Stimulated activated CD8-positive, alpha-beta memory T cell treated with anti-CD3 and anti-CD28 coated beads, Interleukin-12 subunit alpha, Interleukin-12 subunit beta, amount 100 ng/mL, for 1 hour (primary cell): ENCODE results near the gene ODF2.
"Not testable (repeated sequence)": the region's sequence is repeated elsewhere in the genome, so short reads cannot be mapped to it uniquely, and the experiment has no call there.

Source experiments
- DNase-seq: peaks from one replicate; pipeline ENCODE4 v3.0.0-alpha.2; 2020; ENCODE audit warnings: low read depth

ODF2 gene

GRCh38 chr9:128455849-128456612 lies at the start of gene ODF2:
TSS of gene ODF2 (plus strand) at chr9:128456006. CDS start at chr9:128456092, 86 bp downstream.
- peak; percentile 96 for DNase-seq

- no peak for DNase-seq
These were observed 48.9 kb upstream of the ODF2 start for GRCh38 chr9:128406848-128407391.

DNA sequence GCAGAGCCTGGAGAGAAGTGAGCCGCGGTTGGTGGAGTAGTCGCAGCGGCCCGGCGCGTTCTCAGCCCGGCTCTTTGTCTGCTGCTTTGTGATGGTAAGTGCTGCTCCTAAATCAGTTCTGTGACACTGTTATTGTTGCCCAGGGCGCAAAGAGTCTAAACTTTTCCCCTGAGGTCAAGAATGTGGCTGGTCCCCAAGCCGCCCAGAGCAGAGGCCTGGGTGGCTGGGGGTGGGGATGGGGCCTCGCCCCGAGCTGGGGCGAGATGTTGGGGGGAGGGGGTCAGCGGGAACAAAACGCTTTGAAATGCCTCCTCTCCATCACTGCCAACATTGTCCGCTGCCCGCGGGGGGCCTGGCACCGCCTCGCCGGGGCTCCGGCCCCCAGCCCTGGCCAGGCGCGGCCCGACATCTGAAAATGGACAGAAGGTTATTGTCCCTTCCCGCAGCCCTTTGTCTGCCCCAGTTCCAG lies 46.8 kb upstream of the ODF2 start:
- DNase-seq: no peak

DNA sequence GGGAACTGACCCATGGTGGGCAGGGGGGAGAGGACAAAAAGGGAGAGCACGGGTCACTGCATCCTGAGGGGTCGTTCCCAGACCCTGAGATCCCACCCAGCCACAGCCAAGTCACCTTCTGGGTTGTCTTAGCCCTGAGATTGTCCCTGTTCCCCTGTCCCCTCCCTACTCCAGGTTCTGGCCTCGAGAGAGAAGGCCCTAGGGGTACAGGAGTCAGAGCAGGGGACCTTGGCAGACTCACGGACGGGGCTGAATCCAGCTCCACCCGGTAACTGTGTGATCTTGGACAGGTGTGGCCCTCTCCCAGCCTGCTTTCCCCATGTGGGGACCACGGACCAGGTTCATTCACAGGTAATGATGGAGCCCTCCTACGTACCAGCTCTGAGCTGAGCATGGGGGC lies 46.4 kb upstream of the ODF2 start:
- no peak for DNase-seq

GRCh38 chr9:128409978-128410377 lies 45.8 kb upstream of the ODF2 start:
- no peak for DNase-seq

GRCh38 chr9:128411364-128412119 lies 44.3 kb upstream of the ODF2 start:
- DNase-seq: no peak

- DNase-seq: peak; percentile 24
These were observed 43.6 kb upstream of the ODF2 start for GRCh38 chr9:128412120-128412790.

GRCh38 chr9:128413728-128414127 lies 42.1 kb upstream of the ODF2 start:
- DNase-seq: not testable (repeated sequence)

- DNase-seq: no peak
These were observed 41.3 kb upstream of the ODF2 start for GRCh38 chr9:128414461-128414860.

DNA sequence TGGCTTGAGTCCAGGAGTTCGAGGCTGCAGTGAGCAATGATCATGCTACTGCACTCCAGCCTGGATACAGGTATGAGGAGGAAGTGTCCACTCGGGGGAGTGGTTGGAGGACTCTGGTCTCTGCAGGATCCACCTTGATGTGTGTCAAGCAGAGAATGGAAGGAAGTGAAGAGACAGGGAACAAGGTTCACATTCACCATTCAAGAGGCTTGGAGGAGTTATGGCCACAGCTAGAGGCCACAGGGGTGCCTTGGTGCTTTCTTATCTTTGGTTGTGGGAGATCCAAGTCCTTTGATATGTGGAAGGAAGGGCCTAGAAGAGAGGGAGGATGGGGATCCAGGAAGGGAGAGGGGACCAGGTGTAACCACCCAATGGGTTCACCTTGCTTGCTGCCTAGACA lies 40.5 kb upstream of the ODF2 start:
- DNase-seq: no peak

- DNase-seq: no peak
These were observed 39.8 kb upstream of the ODF2 start for GRCh38 chr9:128416014-128416413.

GRCh38 chr9:128416432-128417019 lies 39.3 kb upstream of the ODF2 start:
- DNase-seq: no peak

- no peak for DNase-seq
These were observed 36.5 kb upstream of the ODF2 start for GRCh38 chr9:128419061-128419925.

DNA sequence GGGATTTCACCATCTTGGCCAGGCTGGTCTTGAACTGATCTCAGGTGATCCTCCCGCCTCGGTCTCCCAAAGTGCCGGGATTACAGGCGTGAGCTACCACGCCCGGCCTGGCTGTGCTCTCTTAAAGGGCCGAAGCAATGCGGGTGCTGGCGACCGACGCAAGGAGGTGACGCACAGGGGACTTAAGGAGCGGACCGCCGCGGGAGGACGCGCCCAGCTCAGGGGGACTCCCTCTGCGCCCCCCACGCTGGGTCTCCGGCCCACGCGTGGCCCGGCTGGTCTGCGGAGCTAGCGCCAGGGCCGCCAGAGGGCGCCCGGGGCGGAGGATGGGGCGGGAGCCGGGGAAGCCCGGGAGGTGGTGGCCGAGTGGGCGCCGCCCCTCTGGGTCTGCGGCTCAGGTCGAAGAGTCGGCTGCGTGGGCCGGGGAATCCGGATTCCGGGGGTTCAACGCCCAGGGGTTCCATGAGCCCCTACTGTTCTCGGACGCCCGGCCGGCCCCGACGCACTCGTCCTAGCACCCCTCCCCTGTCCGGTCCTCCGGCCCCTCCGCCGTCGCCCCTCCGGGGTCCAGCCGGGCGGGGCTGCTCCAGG lies 35.7 kb upstream of the ODF2 start:
- peak; percentile 42 for DNase-seq

GRCh38 chr9:128420651-128421481 lies 34.9 kb upstream of the ODF2 start, which contains the start of gene CERCAM:
TSS of gene CERCAM (plus strand) at chr9:128420857. CDS start at chr9:128420878, 21 bp downstream.
- DNase-seq: peak; percentile 20

DNA sequence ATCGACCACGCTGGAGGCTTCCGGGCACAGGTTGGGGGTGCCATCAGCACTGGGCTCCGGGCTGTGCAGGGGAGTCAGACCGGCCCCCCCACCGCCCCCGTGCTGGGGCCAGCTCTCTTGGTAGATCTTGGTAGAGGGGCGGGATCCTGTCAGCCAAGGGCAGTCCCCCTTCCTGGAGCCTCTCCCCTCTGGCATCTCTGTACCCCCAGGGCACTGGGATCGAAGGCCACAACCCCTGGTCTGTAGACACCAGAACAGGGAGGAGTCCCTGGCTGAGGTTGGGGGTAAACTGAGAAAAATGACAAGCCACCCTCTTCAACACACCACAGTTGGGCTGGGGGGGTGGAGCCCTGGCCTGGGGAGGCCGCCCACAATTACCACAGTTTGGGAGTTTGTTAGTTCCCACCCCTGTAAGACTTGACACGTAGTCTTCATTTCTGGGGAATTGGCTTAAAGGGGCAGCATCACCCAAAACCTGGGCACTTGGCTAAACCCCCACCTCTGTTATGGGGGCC lies 34.3 kb upstream of the ODF2 start:
- no peak for DNase-seq

DNA sequence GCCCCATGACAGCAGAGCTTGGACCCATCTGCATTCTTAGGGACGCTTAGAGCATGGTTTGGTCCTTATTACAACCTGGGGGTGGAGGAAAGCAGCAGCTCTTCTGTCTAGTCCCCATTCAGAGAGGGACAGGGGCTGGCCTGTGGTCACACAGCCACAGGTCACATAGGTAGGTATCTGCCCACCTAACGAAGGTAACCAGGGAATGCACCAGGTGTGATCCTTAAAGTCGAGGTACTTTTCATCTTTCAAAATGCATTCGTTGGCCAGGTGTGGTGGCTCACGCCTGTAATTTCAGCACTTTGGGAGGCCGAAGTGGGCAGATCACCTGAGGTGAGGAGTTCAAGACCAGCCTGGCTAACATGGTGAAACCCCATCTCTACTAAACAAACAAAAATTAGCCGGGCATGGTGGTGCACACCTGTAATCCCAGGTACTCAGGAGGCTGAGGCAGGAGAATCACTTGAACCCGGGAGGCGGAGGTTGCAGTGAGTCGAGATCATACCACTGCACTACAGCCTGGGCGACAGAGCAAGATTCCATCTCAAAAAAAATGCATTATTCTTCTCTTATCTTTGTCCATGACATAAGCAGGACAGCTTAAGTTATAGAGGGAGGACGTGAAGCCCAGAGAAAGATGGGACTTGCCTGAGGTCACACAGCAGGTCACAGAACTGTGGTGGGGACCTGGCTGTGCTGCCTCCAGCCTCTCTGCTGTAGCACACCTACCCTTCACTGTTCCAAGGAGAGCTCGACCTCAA lies 33.6 kb upstream of the ODF2 start:
- DNase-seq: not testable (repeated sequence)

DNA sequence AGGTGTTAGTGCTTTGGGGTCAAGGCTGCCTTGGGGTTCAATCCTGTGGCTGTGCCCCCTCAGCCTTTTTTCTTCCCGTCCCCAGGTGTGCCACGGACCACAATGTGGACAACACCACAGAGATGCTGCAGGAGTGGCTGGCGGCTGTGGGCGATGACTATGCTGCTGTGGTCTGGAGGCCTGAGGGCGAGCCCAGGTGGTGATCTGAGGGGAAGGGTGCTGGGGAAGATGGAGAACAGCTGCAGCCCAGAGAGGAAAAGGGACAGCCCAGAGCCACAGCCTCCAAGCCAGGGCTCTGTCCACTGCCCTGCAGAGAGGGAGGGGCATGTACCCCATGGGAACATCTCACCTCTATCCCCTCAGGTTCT lies 33.0 kb upstream of the ODF2 start:
- no peak for DNase-seq

- not testable (repeated sequence) for DNase-seq
These were observed 32.5 kb upstream of the ODF2 start for GRCh38 chr9:128423356-128423755.
